ENCODE data around the gene JAML. TPM values are rescaled to one million over a fixed set of nuclear protein-coding genes. Genes with fewer than 3 reads are reported as not detected.

The JAML gene
- total RNA-seq, 1 experiment from 2014 or later = 0.30 TPM

DNA sequence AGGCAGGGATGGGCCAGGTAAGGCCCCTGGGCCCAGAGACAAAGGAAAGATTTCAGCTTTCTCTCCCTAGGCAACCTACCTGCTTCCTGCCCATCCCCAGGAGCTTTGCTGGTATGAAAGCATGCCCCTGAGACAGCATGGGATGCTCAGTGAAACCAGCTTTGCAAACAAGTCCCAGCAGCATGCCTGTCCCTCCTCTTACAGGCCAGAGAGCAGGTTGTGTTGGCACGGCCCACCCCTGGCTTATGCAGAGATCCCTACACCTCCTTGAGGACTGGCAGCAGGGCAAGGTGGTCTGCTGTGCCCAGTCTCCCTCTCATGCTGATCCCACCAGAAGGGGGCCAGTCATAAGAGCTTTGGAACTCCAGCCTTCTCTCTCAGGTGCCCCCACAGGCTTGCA, 75.3 kb downstream of the JAML start:
- POLR2A ChIA-PET = no interaction called here
- BruUV-seq (replicated peaks) = no TSS peak

More for the DNA sequence above, 75.3 kb downstream of the JAML start:
- peaks cover 3 to 15% of the 10 kb centered on the region in 2 experiments; a peak in 3 of 4 replicates for H3K4me1 ChIP-seq (ENCODE audit: control insufficient read depth in 1 of 2, insufficient read depth in 2 of 2, low read length in 2 of 2)
- DNase-seq (ENCODE audit: low read depth, low spot score) = no peak
- no peak for TF ChIP-seq SP1 (IDR thresholded peaks at IDR 0.05; ENCODE audit: low read depth)
- TF ChIP-seq, protein P1, sequence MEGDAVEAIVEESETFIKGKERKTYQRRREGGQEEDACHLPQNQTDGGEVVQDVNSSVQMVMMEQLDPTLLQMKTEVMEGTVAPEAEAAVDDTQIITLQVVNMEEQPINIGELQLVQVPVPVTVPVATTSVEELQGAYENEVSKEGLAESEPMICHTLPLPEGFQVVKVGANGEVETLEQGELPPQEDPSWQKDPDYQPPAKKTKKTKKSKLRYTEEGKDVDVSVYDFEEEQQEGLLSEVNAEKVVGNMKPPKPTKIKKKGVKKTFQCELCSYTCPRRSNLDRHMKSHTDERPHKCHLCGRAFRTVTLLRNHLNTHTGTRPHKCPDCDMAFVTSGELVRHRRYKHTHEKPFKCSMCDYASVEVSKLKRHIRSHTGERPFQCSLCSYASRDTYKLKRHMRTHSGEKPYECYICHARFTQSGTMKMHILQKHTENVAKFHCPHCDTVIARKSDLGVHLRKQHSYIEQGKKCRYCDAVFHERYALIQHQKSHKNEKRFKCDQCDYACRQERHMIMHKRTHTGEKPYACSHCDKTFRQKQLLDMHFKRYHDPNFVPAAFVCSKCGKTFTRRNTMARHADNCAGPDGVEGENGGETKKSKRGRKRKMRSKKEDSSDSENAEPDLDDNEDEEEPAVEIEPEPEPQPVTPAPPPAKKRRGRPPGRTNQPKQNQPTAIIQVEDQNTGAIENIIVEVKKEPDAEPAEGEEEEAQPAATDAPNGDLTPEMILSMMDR (IDR thresholded peaks at IDR 0.05 in 2 of 3, conservative IDR thresholded peaks at IDR 0.05 in 1 of 3; ENCODE audit: borderline replicate concordance in 1 of 3, insufficient read depth in 1 of 3, low read depth in 2 of 3, low read length in 2 of 3) = no peak
- TF ChIP-seq POLR2A (IDR thresholded peaks at IDR 0.05; ENCODE audit: borderline replicate concordance, extremely low read depth, insufficient read depth, insufficient read length) = no peak
- no peak for TF ChIP-seq SIN3A (IDR thresholded peaks at IDR 0.05; ENCODE audit: low read depth)
- no peak for TF ChIP-seq EZH2phosphoT487 (IDR thresholded peaks at IDR 0.05; ENCODE audit: borderline replicate concordance)
- TF ChIP-seq CEBPB (IDR thresholded peaks at IDR 0.05; ENCODE audit: low read depth) = no peak
- TF ChIP-seq CBX3 (IDR thresholded peaks at IDR 0.05; ENCODE audit: low read depth) = no peak
- no peak for TF ChIP-seq JUND (IDR thresholded peaks at IDR 0.05)
- TF ChIP-seq, protein P2, sequence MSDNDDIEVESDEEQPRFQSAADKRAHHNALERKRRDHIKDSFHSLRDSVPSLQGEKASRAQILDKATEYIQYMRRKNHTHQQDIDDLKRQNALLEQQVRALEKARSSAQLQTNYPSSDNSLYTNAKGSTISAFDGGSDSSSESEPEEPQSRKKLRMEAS (IDR thresholded peaks at IDR 0.05) = no peak
- no peak for TF ChIP-seq TCF7L2 (IDR thresholded peaks at IDR 0.05; ENCODE audit: borderline replicate concordance, extremely low read depth, insufficient read depth, insufficient read length)
- TF ChIP-seq FOSL1 (IDR thresholded peaks at IDR 0.05; ENCODE audit: low read depth) = no peak
- TF ChIP-seq, protein P3, sequence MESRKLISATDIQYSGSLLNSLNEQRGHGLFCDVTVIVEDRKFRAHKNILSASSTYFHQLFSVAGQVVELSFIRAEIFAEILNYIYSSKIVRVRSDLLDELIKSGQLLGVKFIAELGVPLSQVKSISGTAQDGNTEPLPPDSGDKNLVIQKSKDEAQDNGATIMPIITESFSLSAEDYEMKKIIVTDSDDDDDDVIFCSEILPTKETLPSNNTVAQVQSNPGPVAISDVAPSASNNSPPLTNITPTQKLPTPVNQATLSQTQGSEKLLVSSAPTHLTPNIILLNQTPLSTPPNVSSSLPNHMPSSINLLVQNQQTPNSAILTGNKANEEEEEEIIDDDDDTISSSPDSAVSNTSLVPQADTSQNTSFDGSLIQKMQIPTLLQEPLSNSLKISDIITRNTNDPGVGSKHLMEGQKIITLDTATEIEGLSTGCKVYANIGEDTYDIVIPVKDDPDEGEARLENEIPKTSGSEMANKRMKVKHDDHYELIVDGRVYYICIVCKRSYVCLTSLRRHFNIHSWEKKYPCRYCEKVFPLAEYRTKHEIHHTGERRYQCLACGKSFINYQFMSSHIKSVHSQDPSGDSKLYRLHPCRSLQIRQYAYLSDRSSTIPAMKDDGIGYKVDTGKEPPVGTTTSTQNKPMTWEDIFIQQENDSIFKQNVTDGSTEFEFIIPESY (IDR thresholded peaks at IDR 0.05; ENCODE audit: extremely low read depth, insufficient replicate concordance, low read length) = no peak
- no peak for TF ChIP-seq ELF1 (IDR thresholded peaks at IDR 0.05; ENCODE audit: borderline replicate concordance, low read depth)
- TF ChIP-seq POLR2AphosphoS5 (IDR thresholded peaks at IDR 0.05; ENCODE audit: low read depth, low read length) = no peak
- no peak for TF ChIP-seq ZNF274 (IDR thresholded peaks at IDR 0.05; ENCODE audit: low read depth, low read length)
- TF ChIP-seq, protein P4, sequence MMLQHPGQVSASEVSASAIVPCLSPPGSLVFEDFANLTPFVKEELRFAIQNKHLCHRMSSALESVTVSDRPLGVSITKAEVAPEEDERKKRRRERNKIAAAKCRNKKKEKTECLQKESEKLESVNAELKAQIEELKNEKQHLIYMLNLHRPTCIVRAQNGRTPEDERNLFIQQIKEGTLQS (IDR thresholded peaks at IDR 0.05) = no peak
- TF ChIP-seq, protein P5, sequence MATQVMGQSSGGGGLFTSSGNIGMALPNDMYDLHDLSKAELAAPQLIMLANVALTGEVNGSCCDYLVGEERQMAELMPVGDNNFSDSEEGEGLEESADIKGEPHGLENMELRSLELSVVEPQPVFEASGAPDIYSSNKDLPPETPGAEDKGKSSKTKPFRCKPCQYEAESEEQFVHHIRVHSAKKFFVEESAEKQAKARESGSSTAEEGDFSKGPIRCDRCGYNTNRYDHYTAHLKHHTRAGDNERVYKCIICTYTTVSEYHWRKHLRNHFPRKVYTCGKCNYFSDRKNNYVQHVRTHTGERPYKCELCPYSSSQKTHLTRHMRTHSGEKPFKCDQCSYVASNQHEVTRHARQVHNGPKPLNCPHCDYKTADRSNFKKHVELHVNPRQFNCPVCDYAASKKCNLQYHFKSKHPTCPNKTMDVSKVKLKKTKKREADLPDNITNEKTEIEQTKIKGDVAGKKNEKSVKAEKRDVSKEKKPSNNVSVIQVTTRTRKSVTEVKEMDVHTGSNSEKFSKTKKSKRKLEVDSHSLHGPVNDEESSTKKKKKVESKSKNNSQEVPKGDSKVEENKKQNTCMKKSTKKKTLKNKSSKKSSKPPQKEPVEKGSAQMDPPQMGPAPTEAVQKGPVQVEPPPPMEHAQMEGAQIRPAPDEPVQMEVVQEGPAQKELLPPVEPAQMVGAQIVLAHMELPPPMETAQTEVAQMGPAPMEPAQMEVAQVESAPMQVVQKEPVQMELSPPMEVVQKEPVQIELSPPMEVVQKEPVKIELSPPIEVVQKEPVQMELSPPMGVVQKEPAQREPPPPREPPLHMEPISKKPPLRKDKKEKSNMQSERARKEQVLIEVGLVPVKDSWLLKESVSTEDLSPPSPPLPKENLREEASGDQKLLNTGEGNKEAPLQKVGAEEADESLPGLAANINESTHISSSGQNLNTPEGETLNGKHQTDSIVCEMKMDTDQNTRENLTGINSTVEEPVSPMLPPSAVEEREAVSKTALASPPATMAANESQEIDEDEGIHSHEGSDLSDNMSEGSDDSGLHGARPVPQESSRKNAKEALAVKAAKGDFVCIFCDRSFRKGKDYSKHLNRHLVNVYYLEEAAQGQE (IDR thresholded peaks at IDR 0.05; ENCODE audit: low read depth) = no peak
- no peak for TF ChIP-seq ZFX (IDR thresholded peaks at IDR 0.05)
- TF ChIP-seq EZH2 (IDR thresholded peaks at IDR 0.05) = no peak
- no peak for TF ChIP-seq EGR1 (IDR thresholded peaks at IDR 0.05; ENCODE audit: low read depth)
- H2AFZ ChIP-seq (ENCODE audit: low read depth, low read length, poor library complexity, severe bottlenecking) = no peak overlapping the region
- H3K4me2 ChIP-seq (ENCODE audit: low read length) = no peak overlapping the region
- no peaks in the 10 kb centered on the region for H3K27me3 ChIP-seq (ENCODE audit: insufficient read depth, low read length)
- ChIA-PET CTCF (interaction anchor here (0.5 to 3.0 kb wide), 3 partner anchors 14 to 392 kb away, joined by 3 to 14 read pairs (median 3); no protein-coding TSS in a partner anchor), RAD21 (ENCODE audit: low non-redundant PET in 1 of 2, low total read pairs in 2 of 2, uncharacterized antibody in 2 of 2, unreplicated experiment in 2 of 2) (no interaction called here)
- no peak overlapping the region for H3K27ac ChIP-seq (ENCODE audit: low read depth, low read length)
- ATAC-seq = no peak
- H3K79me2 ChIP-seq (ENCODE audit: insufficient read depth, low read length) = no peaks in the 10 kb centered on the region
- H4K20me1 ChIP-seq (ENCODE audit: insufficient read depth) = no peaks in the 10 kb centered on the region
- H3K36me3 ChIP-seq (ENCODE audit: control insufficient read depth in 1 of 2, insufficient read depth in 2 of 2, low read length in 2 of 2) = no peaks in the 10 kb centered on the region
- intact Hi-C loops (cut with micrococcal nuclease) = loop anchor here (5.0 kb wide), 1 partner anchor 463 kb away; no protein-coding TSS in a partner anchor
- H3K9me2 ChIP-seq (ENCODE audit: insufficient read depth) = no peaks in the 10 kb centered on the region
- no peak overlapping the region for H3K4me3 ChIP-seq (replicated peaks in 1 of 2; ENCODE audit: low read depth in 1 of 2, low read length in 2 of 2)
- H3K9ac ChIP-seq (ENCODE audit: low read length) = no peak overlapping the region
- no peaks in the 10 kb centered on the region for H3K9me3 ChIP-seq (ENCODE audit: control insufficient read depth in 1 of 2, insufficient read depth in 1 of 2, low read depth in 1 of 2, low read length in 2 of 2)
